Endothelial cell (in vitro differentiated cells): ENCODE measurements around the gene RGS2. TPM values are rescaled to one million over a fixed set of nuclear protein-coding genes. Genes with fewer than 3 reads are reported as not detected.

Experiments
- DNase-seq: peaks from one replicate; pipeline ENCODE4 v3.0.0; 2021; ENCODE audit warnings: low spot score
- H3K27ac Mint-ChIP-seq: one replicate; pipeline ENCODE4 v1.8.0; 2021; ENCODE audit warnings: mixed read lengths, inconsistent platforms; ENCODE audit not compliant: unreplicated experiment
- H3K27me3 Mint-ChIP-seq: one replicate; pipeline ENCODE4 v1.8.0; 2021; ENCODE audit warnings: mild to moderate bottlenecking, moderate library complexity, mixed read lengths, inconsistent platforms; ENCODE audit not compliant: unreplicated experiment
- H3K36me3 Mint-ChIP-seq: one replicate; pipeline ENCODE4 v1.8.0; 2021; ENCODE audit warnings: mild to moderate bottlenecking, low read depth, mixed read lengths, inconsistent platforms; ENCODE audit not compliant: unreplicated experiment
- H3K4me1 Mint-ChIP-seq: one replicate; pipeline ENCODE4 v1.8.0; 2021; ENCODE audit warnings: mild to moderate bottlenecking, mixed read lengths, inconsistent platforms; ENCODE audit not compliant: unreplicated experiment
- H3K4me3 Mint-ChIP-seq: one replicate; pipeline ENCODE4 v1.8.0; 2021; ENCODE audit warnings: mild to moderate bottlenecking, mixed read lengths, inconsistent platforms; ENCODE audit not compliant: unreplicated experiment
- H3K9me3 Mint-ChIP-seq: one replicate; pipeline ENCODE4 v1.8.0; 2021; ENCODE audit warnings: mixed read lengths, inconsistent platforms; ENCODE audit not compliant: unreplicated experiment
- total RNA-seq: library from RNA; stranded (reverse); fragmentation: NEBNext Ultra II Directional; extraction: Animal tissue kit (Norgen Biotek cat#: 25700); gene quantifications from one replicate; pipeline ENCODE4 v1.2.1, GENCODE V29; 2021; ENCODE audit not compliant: unreplicated experiment
- TF ChIP-seq, protein P1 (sequence below): fragments of 200-600 bp; sonication (generic); IDR thresholded peaks from one replicate; pipeline ENCODE4 v1.5.0; 2021; ENCODE audit warnings: antibody characterized with exemption; ENCODE audit not compliant: unreplicated experiment

Gene RGS2
- total RNA-seq, 1 donor from 2014 or later: 4.7 TPM

DNA sequence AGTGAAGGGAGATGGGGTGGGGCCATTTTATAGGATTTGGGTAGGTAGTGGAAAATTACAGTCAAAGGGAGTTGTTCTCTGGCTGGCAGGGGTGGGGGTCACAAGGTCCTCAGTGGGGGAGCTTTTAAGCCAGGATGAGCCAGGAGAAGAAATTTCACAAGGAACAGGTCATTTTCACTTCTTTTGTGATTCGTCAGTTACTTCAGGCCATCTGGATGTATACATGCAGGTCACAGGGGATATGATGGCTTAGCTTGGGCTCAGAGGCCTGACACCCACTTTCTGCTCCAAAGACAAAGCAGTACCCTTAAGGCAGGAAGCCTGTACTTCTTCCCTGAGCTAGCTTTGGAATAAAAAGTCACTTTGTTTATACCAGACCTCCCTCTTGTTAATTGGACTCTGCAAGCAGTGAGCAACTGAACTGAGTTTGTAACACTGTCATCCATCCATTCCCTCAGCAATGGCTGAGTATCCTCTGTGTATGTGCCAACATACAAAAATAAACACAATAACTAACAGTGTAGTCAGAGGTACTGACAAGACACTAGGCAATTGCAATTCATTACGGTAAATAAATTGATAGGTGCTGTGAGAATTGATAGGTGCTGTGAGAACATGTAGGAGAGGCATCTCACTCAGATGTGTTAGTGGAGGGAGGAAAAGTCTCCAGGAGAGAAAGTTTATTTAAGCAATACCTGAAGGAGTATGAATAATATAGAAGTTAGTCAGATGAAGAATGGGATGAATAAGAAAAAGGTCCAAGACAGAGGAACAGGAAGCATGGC is 14.7 kb upstream of the RGS2 start:
- TF ChIP-seq, protein P1, sequence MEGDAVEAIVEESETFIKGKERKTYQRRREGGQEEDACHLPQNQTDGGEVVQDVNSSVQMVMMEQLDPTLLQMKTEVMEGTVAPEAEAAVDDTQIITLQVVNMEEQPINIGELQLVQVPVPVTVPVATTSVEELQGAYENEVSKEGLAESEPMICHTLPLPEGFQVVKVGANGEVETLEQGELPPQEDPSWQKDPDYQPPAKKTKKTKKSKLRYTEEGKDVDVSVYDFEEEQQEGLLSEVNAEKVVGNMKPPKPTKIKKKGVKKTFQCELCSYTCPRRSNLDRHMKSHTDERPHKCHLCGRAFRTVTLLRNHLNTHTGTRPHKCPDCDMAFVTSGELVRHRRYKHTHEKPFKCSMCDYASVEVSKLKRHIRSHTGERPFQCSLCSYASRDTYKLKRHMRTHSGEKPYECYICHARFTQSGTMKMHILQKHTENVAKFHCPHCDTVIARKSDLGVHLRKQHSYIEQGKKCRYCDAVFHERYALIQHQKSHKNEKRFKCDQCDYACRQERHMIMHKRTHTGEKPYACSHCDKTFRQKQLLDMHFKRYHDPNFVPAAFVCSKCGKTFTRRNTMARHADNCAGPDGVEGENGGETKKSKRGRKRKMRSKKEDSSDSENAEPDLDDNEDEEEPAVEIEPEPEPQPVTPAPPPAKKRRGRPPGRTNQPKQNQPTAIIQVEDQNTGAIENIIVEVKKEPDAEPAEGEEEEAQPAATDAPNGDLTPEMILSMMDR: no peak
- Mint-ChIP-seq H3K9me3 (no peaks in the 10 kb centered on the region), H3K27me3 (peaks cover 3% of the 10 kb centered on the region), H3K36me3 (no peaks in the 10 kb centered on the region), H3K4me3 (no peak overlapping the region), H3K27ac (no peak overlapping the region), H3K4me1 (peaks cover 20% of the 10 kb centered on the region)
- no peak for DNase-seq

DNA sequence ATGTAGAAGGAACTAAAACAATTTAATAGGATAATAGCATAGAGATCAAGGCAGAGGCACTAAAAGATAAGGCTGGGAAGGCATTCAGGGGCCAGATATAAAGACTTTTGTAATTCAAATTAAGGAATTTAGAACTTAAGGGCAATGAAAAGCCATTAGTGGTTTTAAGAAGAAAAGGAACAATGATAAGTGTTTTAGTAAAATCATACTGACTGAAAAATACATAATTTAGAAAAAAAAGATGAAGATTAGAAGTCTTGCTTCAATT is 14.1 kb upstream of the RGS2 start:
- peaks cover 5% of the 10 kb centered on the region for H3K27me3 Mint-ChIP-seq
- no peaks in the 10 kb centered on the region for H3K9me3 Mint-ChIP-seq
- TF ChIP-seq, protein P1: no peak
- no peaks in the 10 kb centered on the region for H3K36me3 Mint-ChIP-seq
- DNase-seq: no peak
- no peak overlapping the region for H3K27ac Mint-ChIP-seq
- no peak overlapping the region for H3K4me3 Mint-ChIP-seq
- H3K4me1 Mint-ChIP-seq: peaks cover 20% of the 10 kb centered on the region

DNA sequence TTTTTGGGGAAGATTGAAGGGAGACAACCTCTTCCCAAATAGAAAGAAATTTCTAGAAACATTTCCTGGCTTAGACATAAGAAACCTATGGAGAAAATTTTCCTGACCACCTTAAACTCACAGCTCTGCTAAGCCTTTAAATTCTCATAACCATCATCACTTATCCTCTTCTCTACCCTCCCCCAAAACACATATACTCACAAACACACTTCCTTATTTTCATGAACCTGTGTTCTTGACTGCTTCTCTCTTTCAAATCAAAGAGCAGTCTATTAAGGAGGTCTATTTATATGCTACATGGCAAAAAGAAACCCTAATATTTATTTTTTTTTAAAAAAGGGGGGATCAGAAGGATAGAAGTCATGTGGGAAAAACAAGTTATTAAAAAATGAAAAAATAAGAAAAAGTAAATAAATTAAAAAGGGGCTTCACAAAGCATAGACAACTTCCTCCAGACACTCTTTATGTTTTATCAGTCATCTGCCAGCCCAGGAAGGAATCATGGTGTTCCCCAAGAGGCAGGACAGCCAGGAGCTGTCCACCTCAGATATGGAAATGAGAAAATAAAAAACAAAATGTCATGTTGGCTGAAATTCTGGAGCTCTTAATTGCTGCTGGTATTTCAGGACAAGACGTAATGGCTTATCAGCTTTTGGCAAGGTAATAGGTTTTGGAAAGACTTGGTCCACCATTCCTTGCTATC is 12.8 kb upstream of the RGS2 start:
- TF ChIP-seq, protein P1: no peak

DNA sequence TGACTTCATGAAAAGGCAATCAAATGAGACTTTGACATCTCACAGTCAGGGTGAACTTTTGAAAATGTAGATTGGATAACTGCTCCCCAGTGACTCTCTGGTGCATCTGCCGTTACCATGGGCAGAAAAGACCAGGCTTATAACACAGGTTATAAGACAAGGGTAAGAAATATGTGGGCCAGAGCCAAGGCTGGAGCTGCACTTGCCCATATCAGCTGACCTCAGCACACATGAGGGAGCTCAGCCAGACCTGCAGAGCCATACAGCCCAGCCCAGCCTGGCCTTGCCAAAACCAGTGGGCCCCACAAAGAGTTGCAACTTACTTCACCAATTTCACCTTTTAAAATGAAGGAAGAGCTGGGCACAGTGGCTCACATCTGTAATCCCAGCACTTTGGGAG is 11.7 kb upstream of the RGS2 start:
- TF ChIP-seq, protein P1: no peak
- Mint-ChIP-seq H3K27ac (no peak overlapping the region), H3K36me3 (no peaks in the 10 kb centered on the region), H3K27me3 (peaks cover 3% of the 10 kb centered on the region), H3K4me3 (no peak overlapping the region), H3K4me1 (peaks cover 20% of the 10 kb centered on the region), H3K9me3 (no peaks in the 10 kb centered on the region)
- DNase-seq: no peak

More for the DNA sequence above, 12.8 kb upstream of the RGS2 start:
- DNase-seq: no peak
- Mint-ChIP-seq H3K36me3 (no peaks in the 10 kb centered on the region), H3K4me1 (peaks cover 20% of the 10 kb centered on the region), H3K27me3 (peaks cover 3% of the 10 kb centered on the region), H3K4me3 (no peak overlapping the region), H3K27ac (no peak overlapping the region), H3K9me3 (no peaks in the 10 kb centered on the region)

DNA sequence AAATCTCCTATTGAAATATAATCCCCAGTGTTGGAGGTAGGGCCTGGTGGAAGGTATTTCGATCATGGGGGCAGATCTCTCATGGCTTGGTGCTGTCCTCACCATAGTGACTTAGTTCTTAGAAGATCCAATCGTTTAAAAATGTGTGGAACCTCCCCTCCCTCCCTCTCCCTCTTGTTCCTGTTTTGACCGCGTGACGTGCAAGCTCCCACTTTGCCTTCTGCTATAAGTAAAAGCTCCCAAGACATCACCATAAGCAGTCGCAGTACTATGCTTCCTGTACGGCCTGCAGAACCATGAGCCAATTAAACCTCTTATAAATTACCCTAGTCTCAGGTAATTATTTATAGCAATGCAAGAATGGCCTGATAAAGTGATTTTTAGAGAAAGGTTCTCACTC is 10.9 kb upstream of the RGS2 start:
- Mint-ChIP-seq H3K27me3 (peaks cover 3% of the 10 kb centered on the region), H3K27ac (no peak overlapping the region), H3K36me3 (no peaks in the 10 kb centered on the region), H3K4me3 (no peak overlapping the region), H3K9me3 (no peaks in the 10 kb centered on the region), H3K4me1 (peaks cover 20% of the 10 kb centered on the region)
- no peak for DNase-seq
- TF ChIP-seq, protein P1: no peak
